D721Med (cell line): ENCODE data around the gene CFAP77.

Experiments used
- DNase-seq: peaks from one replicate; pipeline ENCODE4 v3.0.0; 2011; ENCODE audit warnings: low spot score; ENCODE audit not compliant: insufficient read length
- FAIRE-seq: peaks from 2 replicates; lab custom pipeline; 2011; peaks lifted over from hg19 to GRCh38; lab: Jason Lieb, UNC
- CTCF ChIP-seq: IDR thresholded peaks from 2 replicates; pipeline ENCODE4 v1.5.1; 2012; ENCODE audit warnings: mild to moderate bottlenecking, control low read depth; ENCODE audit not compliant: insufficient read depth; ENCODE audit errors: missing control alignments

The CFAP77 gene

GRCh38 chr9:132589148-132590036, 179.4 kb downstream of the CFAP77 start:
- no peak for DNase-seq

GRCh38 chr9:132590037-132590317, 180.0 kb downstream of the CFAP77 start:
- DNase-seq (no peak), FAIRE-seq (no peak)
- TF ChIP-seq CTCF = no peak

More at GRCh38 chr9:132589148-132590036, 179.4 kb downstream of the CFAP77 start:
- no peak for FAIRE-seq
- TF ChIP-seq CTCF = no peak

GRCh38 chr9:132590318-132591182, 180.5 kb downstream of the CFAP77 start:
- FAIRE-seq (no peak), DNase-seq (no peak)
- TF ChIP-seq CTCF = no peak

- DNase-seq (no peak), FAIRE-seq (no peak)
- TF ChIP-seq CTCF = no peak
These were observed 181.2 kb downstream of the CFAP77 start for GRCh38 chr9:132591244-132591643.

- FAIRE-seq (peak; percentile 46), DNase-seq (peak; percentile 77)
- TF ChIP-seq CTCF = no peak
These were observed 181.8 kb downstream of the CFAP77 start for GRCh38 chr9:132591751-132592314.

GRCh38 chr9:132592451-132592850, 182.4 kb downstream of the CFAP77 start:
- FAIRE-seq (no peak), DNase-seq (no peak)

More at GRCh38 chr9:132592451-132592850, 182.4 kb downstream of the CFAP77 start:
- TF ChIP-seq CTCF = no peak
